Spleen (tissue), 11 donors: Measurements from ENCODE around the gene TMEM86B. TPM values are rescaled to one million over a fixed set of nuclear protein-coding genes. Genes with fewer than 3 reads are reported as not detected.
A peak's percentile ranks its signal among the peaks of the same experiment; 100 is the strongest.
"Not testable (repeated sequence)": the region's sequence is repeated elsewhere in the genome, so short reads cannot be mapped to it uniquely, and the experiment has no call there.

Source experiments
- DNase-seq: peaks from one replicate; pipeline ENCODE4 v3.0.0-alpha.2; 2020
- H3K27ac ChIP-seq, 8 donors: fragments of 200-600 bp; sonication (generic) in 7 of 8; 1 replicate in 4 of 8; 2 replicates in 4 of 8; pipeline versions ENCODE4 v1.5.0 to v1.8.0; 2016 to 2021; ENCODE audit warnings: inconsistent platforms in 4 of 8, mild to moderate bottlenecking in 4 of 8, moderate library complexity in 1 of 8
- H3K27me3 ChIP-seq, 7 donors: fragments of 200-600 bp; sonication (generic) in 6 of 7; replicated peaks in 1 of 7; 1 replicate in 4 of 7; 2 replicates in 3 of 7; pipeline versions ENCODE4 v1.5.0 to v1.8.0; 2016 to 2021; ENCODE audit warnings: inconsistent platforms in 3 of 7, mild to moderate bottlenecking in 1 of 7
- H3K36me3 ChIP-seq, 6 donors: fragments of 200-600 bp; sonication (generic) in 5 of 6; 1 replicate in 4 of 6; 2 replicates in 2 of 6; pipeline versions ENCODE4 v1.5.0 to v1.8.0; 2016 to 2021; ENCODE audit warnings: inconsistent platforms in 2 of 6
- H3K4me1 ChIP-seq, 6 donors: fragments of 200-600 bp; sonication (generic) in 5 of 6; 1 replicate in 3 of 6; 2 replicates in 3 of 6; pipeline versions ENCODE4 v1.5.0 to v1.8.0; 2016 to 2021; ENCODE audit warnings: inconsistent platforms in 3 of 6
- H3K4me3 ChIP-seq, 8 donors: fragments of 200-600 bp; sonication (generic) in 7 of 8; 1 replicate in 4 of 8; 2 replicates in 4 of 8; pipeline versions ENCODE4 v1.5.0 to v1.8.0; 2016 to 2021; ENCODE audit warnings: inconsistent platforms in 4 of 8, mild to moderate bottlenecking in 4 of 8, moderate library complexity in 2 of 8
- H3K9me3 ChIP-seq, 8 donors: fragments of 200-600 bp; sonication (generic) in 7 of 8; 1 replicate in 4 of 8; 2 replicates in 4 of 8; pipeline versions ENCODE4 v1.5.0 to v1.8.0; 2016 to 2021; ENCODE audit warnings: inconsistent platforms in 4 of 8
- CTCF ChIP-seq, 11 experiments: fragments of 200-600 bp in 7 of 11; fragments of 450-650 bp in 4 of 11; sonication (generic) in 4 of 11; IDR thresholded peaks in 8 of 11; conservative IDR thresholded peaks in 3 of 11; 1 replicate in 7 of 11; 2 replicates in 4 of 11; pipeline versions ENCODE4 v1.4.0 to v1.8.0; 2016 to 2021; ENCODE audit warnings: antibody characterized with exemption in 11 of 11, inconsistent platforms in 4 of 11, mild to moderate bottlenecking in 1 of 11
- POLR2A ChIP-seq, 3 donors: fragments of 450-650 bp; IDR thresholded peaks; one replicate each; pipeline ENCODE4 v1.5.1; 2017; ENCODE audit warnings: antibody characterized with exemption in 3 of 3, mild to moderate bottlenecking in 1 of 3
- POLR2AphosphoS5 ChIP-seq, 3 donors: sonication (generic); formaldehyde crosslinking; IDR thresholded peaks; one replicate each; pipeline ENCODE4 v1.5.1; 2017; ENCODE audit warnings: antibody characterized with exemption in 3 of 3
- WGBS, 5 donors: extraction: QIAGEN DNeasy Blood & Tissue Kit in 3 of 5; methylation state at CpG; one replicate each; pipeline versions ENCODE4 v1.1.5 to v1.1.7; 2013 to 2018; 5-methylcytosine and 5-hydroxymethylcytosine counted together
- intact Hi-C: fragments of 100-400 bp; cut with DNase I; formaldehyde crosslinking; loops from one replicate; pipeline ENCODE4 v1.15.0; 2023; ENCODE audit warnings: low total_unique reads
- polyA plus RNA-seq, 3 donors: library from polyadenylated mRNA; stranded (reverse); fragments of 200-250 nt; gene quantifications; one replicate each; pipeline ENCODE4 v1.2.1, GENCODE V29; 2013
- total RNA-seq, 7 donors: library from RNA; depleted of rRNA in 3 of 7; stranded (reverse); fragments of >200 nt in 3 of 7; fragmentation: NEBNext Ultra II Directional in 4 of 7; extraction: Animal tissue kit (Norgen Biotek cat#: 25700) in 4 of 7; gene quantifications; one replicate each; pipeline versions ENCODE4 v1.1.0 to v1.2.1, GENCODE V29; 2016 to 2021
- donor health status: healthy with polysubstance abuse.
- donor health status: DM: no; HTN: no; CAD: no; lungs with moderate emphysema.
- donor health status: DM: no; HTN: no; CAD: no.
- donor health status: Bipolar disorder and iron deficiency.
- donor health status: healthy.
- donor health status: DM: no; HTN: no; CAD: no.
- donor health status: DM: yes; HTN: yes; CAD: no.

Gene TMEM86B
- total and polyA plus RNA-seq, 10 donors = 7.5 to 31.5 (median 10.5) TPM

- TF ChIP-seq CTCF (IDR thresholded peaks at IDR 0.05 in 8 of 11, conservative IDR thresholded peaks at IDR 0.05 in 3 of 11) = no peak
- TF ChIP-seq POLR2A (IDR thresholded peaks at IDR 0.05) = no peak
- no peak for TF ChIP-seq POLR2AphosphoS5 (IDR thresholded peaks at IDR 0.05)
- H3K9me3 ChIP-seq = peaks cover 0 to under 1% (median 0%) of the 10 kb centered on the region in 8 donors
- no peak for DNase-seq
- no peaks in the 10 kb centered on the region for H3K27me3 ChIP-seq
- no peak overlapping the region for H3K27ac ChIP-seq
- intact Hi-C loops = no loop called here
- peaks cover 0 to 24% (median 12%) of the 10 kb centered on the region in 6 donors for H3K4me1 ChIP-seq
- 87 to 93% (median 90%) methylated on average over 5 to 9 of the region's 9 CpGs for WGBS, 5 donors
- peaks cover 2 to 74% (median 56%) of the 10 kb centered on the region in 6 donors for H3K36me3 ChIP-seq
- H3K4me3 ChIP-seq = no peak overlapping the region
Measured at GRCh38 chr19:55226273-55226672, 2.3 kb downstream of the TMEM86B start.

GRCh38 chr19:55225415-55225958, 3.1 kb downstream of the TMEM86B start:
- Histone ChIP-seq H3K4me3 (no peak overlapping the region), H3K27ac (no peak overlapping the region), H3K9me3 (peaks cover 0 to 8% (median 6%) of the 10 kb centered on the region in 8 donors), H3K4me1 (peaks cover 0 to 16% (median 5%) of the 10 kb centered on the region in 6 donors), H3K27me3 (no peaks in the 10 kb centered on the region), H3K36me3 (peaks cover 0 to 66% (median 48%) of the 10 kb centered on the region in 6 donors)
- intact Hi-C loops = no loop called here
- TF ChIP-seq POLR2AphosphoS5 (IDR thresholded peaks at IDR 0.05) (peak in 2 of 3 donors; percentile 25 to 38), POLR2A (IDR thresholded peaks at IDR 0.05) (no peak)
- no peak for DNase-seq
- WGBS, 5 donors = 71 to 89% (median 81%) methylated on average over 7 of the region's 7 CpGs

GRCh38 chr19:55224679-55225414, 3.7 kb downstream of the TMEM86B start:
- 70 to 80% (median 76%) methylated on average over 9 to 11 of the region's 11 CpGs for WGBS, 5 donors

GRCh38 chr19:55224038-55224665, 4.4 kb downstream of the TMEM86B start:
- TF ChIP-seq POLR2A (IDR thresholded peaks at IDR 0.05) (no peak), POLR2AphosphoS5 (IDR thresholded peaks at IDR 0.05) (peak; percentile 1 to 61 (median 7))
- Histone ChIP-seq H3K9me3 (peaks cover 0 to 14% (median 10%) of the 10 kb centered on the region in 8 donors), H3K27ac (no peak overlapping the region), H3K27me3 (no peaks in the 10 kb centered on the region), H3K4me3 (no peak overlapping the region), H3K4me1 (peaks cover 0 to 7% (median 0%) of the 10 kb centered on the region in 6 donors), H3K36me3 (peaks cover 0 to 52% (median 35%) of the 10 kb centered on the region in 6 donors)
- WGBS, 5 donors = 80 to 89% (median 87%) methylated on average over 24 to 26 of the region's 26 CpGs
- no peak for DNase-seq
- intact Hi-C loops = no loop called here

More at GRCh38 chr19:55224679-55225414, 3.7 kb downstream of the TMEM86B start:
- H3K4me3 ChIP-seq, H3K27ac ChIP-seq, intact Hi-C loops, H3K4me1 ChIP-seq, H3K27me3 ChIP-seq, DNase-seq: not testable (repeated sequence)
- Histone ChIP-seq H3K36me3 (peaks cover 0 to 59% (median 42%) of the 10 kb centered on the region in 6 donors), H3K9me3 (peaks cover 0 to 14% (median 10%) of the 10 kb centered on the region in 8 donors)

- intact Hi-C loops = no loop called here
- H3K9me3 ChIP-seq = peaks cover 0 to 14% (median 10%) of the 10 kb centered on the region in 8 donors
- DNase-seq = no peak
Measured at GRCh38 chr19:55223291-55224037, 5.1 kb downstream of the TMEM86B start.

More at GRCh38 chr19:55223291-55224037, 5.1 kb downstream of the TMEM86B start:
- TF ChIP-seq POLR2AphosphoS5 (IDR thresholded peaks at IDR 0.05) (peak; percentile 35 to 74 (median 53)), POLR2A (IDR thresholded peaks at IDR 0.05) (no peak), CTCF (IDR thresholded peaks at IDR 0.05 in 8 of 11, conservative IDR thresholded peaks at IDR 0.05 in 3 of 11) (no peak)
- no peak overlapping the region for H3K4me3 ChIP-seq
- peaks cover 0 to 7% (median 0%) of the 10 kb centered on the region in 6 donors for H3K4me1 ChIP-seq
- no peaks in the 10 kb centered on the region for H3K27me3 ChIP-seq
- peak overlapping the region in 1 of 8 donors; percentile 41 for H3K27ac ChIP-seq
- peaks cover 0 to 46% (median 28%) of the 10 kb centered on the region in 6 donors for H3K36me3 ChIP-seq
- WGBS, 5 donors = 91 to 94% (median 93%) methylated on average over 16 to 17 of the region's 17 CpGs
